ENCODE data around the gene HIGD1C. TPM values are rescaled to one million over a fixed set of nuclear protein-coding genes. Genes with fewer than 3 reads are reported as not detected.

HIGD1C gene
- total and polyA plus RNA-seq, 2 experiments from 2014 or later, result not detected

DNA sequence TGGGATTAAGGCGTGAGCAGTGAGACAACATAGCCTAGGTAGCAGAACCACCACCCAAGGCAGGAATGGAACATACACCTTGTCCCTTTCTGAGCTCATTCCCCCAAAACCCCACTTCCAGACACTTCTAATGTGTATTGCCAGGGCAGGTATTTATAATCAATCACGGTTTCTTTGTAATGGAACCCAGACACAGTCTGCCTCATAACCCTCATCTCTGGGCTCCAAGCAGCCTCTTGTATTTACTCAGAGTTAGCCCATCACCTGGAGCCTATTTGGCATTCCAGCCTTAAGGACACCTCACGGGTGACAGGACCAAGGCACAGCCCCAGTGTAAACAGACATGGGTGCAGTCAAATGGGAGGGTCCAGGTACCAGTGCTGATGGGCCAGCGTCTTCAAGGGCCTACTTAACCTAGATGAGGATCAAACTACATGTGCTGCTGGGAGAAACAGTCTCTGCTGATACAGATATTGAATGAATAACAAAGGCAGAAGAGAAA is 2.5 kb upstream of the HIGD1C start (continued):
- TF ChIP-seq EZH2phosphoT487 (IDR thresholded peaks at IDR 0.05; ENCODE audit: unreplicated experiment) (no peak), JUNB (IDR thresholded peaks at IDR 0.05; ENCODE audit: unreplicated experiment) (no peak), ZNF114 (CRISPR knock-in tag; IDR thresholded peaks at IDR 0.05) (no peak)
- TF ChIP-seq, protein P1, sequence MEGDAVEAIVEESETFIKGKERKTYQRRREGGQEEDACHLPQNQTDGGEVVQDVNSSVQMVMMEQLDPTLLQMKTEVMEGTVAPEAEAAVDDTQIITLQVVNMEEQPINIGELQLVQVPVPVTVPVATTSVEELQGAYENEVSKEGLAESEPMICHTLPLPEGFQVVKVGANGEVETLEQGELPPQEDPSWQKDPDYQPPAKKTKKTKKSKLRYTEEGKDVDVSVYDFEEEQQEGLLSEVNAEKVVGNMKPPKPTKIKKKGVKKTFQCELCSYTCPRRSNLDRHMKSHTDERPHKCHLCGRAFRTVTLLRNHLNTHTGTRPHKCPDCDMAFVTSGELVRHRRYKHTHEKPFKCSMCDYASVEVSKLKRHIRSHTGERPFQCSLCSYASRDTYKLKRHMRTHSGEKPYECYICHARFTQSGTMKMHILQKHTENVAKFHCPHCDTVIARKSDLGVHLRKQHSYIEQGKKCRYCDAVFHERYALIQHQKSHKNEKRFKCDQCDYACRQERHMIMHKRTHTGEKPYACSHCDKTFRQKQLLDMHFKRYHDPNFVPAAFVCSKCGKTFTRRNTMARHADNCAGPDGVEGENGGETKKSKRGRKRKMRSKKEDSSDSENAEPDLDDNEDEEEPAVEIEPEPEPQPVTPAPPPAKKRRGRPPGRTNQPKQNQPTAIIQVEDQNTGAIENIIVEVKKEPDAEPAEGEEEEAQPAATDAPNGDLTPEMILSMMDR (conservative IDR thresholded peaks at IDR 0.05; ENCODE audit: low read depth in 2 of 2), result no peak

DNA sequence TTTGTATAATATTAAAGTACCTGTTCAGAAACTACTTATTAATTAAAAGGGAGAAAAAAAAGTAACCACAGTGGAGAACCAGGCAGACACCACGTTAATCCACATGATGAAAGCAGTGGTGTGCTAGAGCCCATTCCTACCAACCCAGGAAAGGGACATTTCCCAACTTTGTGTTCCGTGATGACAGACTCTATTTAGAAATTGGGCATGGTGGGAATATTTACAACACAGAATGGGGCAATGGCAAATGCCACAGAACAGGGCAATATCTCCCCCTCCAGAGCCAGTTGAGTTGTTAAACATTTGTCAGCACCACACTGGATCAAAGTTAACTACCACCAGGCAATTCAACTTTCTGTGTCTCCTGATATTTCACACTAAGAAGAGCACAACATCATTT is 1.2 kb upstream of the HIGD1C start:
- no peak overlapping the region for H3K4me3 ChIP-seq
- no peak overlapping the region for H3K27ac ChIP-seq (ENCODE audit: low read depth)
- H3K4me2 ChIP-seq, result no peak overlapping the region
- H3K4me3 Mint-ChIP-seq, result no peak overlapping the region
- peaks cover 7% of the 10 kb centered on the region for H3K27me3 Mint-ChIP-seq (ENCODE audit: insufficient read depth, low read depth, poor library complexity)
- no peaks in the 10 kb centered on the region for H4K20me1 ChIP-seq (replicated peaks; ENCODE audit: insufficient read depth)
- DNase-seq (ENCODE audit: low spot score) (no peak), ATAC-seq (no peak)
- H3F3A ChIP-seq (replicated peaks; ENCODE audit: low read depth), result 0 out of 2 replicates have a peak, but pooled peaks cover 3% of the 10 kb centered on the region
- H3K79me2 ChIP-seq (replicated peaks; ENCODE audit: insufficient read depth), result no peaks in the 10 kb centered on the region
- no peaks in the 10 kb centered on the region; the same call in 2 of the 3 replicates for H3K36me3 Mint-ChIP-seq (ENCODE audit: low read depth)
- H3K9me2 ChIP-seq (ENCODE audit: insufficient read depth), result no peaks in the 10 kb centered on the region
- no peaks in the 10 kb centered on the region for H3K27me3 ChIP-seq (ENCODE audit: insufficient read depth)
- peaks cover 5% of the 10 kb centered on the region; the same call in 1 of the 2 replicates for H3K36me3 ChIP-seq (ENCODE audit: insufficient read depth)
- peaks cover 11% of the 10 kb centered on the region; the same call in 2 of the 3 replicates for H3K9me3 Mint-ChIP-seq
- no peak overlapping the region for H3K27ac Mint-ChIP-seq
- H2AFZ ChIP-seq, result no peak overlapping the region
- H3K4me1 Mint-ChIP-seq, result peaks cover 3% of the 10 kb centered on the region; the same call in 1 of the 3 replicates
- no peaks in the 10 kb centered on the region for H3K4me1 ChIP-seq (ENCODE audit: insufficient read depth)
- TF ChIP-seq STAT1 (IDR thresholded peaks at IDR 0.05; ENCODE audit: unreplicated experiment) (no peak), EZH2phosphoT487 (IDR thresholded peaks at IDR 0.05; ENCODE audit: unreplicated experiment) (no peak), ETS1 (IDR thresholded peaks at IDR 0.05) (no peak), EZH2 (IDR thresholded peaks at IDR 0.05; ENCODE audit: low read depth, unreplicated experiment) (no peak), ZNF114 (CRISPR knock-in tag; IDR thresholded peaks at IDR 0.05) (no peak), JUNB (IDR thresholded peaks at IDR 0.05; ENCODE audit: unreplicated experiment) (no peak), NANOG (IDR thresholded peaks at IDR 0.05; ENCODE audit: borderline replicate concordance) (no peak), ZNF462 (CRISPR knock-in tag; IDR thresholded peaks at IDR 0.05) (no peak), CREB1 (CRISPR knock-in tag; IDR thresholded peaks at IDR 0.05; ENCODE audit: low read depth) (no peak)
- TF ChIP-seq, protein P2, sequence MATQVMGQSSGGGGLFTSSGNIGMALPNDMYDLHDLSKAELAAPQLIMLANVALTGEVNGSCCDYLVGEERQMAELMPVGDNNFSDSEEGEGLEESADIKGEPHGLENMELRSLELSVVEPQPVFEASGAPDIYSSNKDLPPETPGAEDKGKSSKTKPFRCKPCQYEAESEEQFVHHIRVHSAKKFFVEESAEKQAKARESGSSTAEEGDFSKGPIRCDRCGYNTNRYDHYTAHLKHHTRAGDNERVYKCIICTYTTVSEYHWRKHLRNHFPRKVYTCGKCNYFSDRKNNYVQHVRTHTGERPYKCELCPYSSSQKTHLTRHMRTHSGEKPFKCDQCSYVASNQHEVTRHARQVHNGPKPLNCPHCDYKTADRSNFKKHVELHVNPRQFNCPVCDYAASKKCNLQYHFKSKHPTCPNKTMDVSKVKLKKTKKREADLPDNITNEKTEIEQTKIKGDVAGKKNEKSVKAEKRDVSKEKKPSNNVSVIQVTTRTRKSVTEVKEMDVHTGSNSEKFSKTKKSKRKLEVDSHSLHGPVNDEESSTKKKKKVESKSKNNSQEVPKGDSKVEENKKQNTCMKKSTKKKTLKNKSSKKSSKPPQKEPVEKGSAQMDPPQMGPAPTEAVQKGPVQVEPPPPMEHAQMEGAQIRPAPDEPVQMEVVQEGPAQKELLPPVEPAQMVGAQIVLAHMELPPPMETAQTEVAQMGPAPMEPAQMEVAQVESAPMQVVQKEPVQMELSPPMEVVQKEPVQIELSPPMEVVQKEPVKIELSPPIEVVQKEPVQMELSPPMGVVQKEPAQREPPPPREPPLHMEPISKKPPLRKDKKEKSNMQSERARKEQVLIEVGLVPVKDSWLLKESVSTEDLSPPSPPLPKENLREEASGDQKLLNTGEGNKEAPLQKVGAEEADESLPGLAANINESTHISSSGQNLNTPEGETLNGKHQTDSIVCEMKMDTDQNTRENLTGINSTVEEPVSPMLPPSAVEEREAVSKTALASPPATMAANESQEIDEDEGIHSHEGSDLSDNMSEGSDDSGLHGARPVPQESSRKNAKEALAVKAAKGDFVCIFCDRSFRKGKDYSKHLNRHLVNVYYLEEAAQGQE (IDR thresholded peaks at IDR 0.05; ENCODE audit: unreplicated experiment), result no peak
